HG03175 (cell line): ENCODE measurements around the gene HSPA12A.
"Not testable (repeated sequence)": the region's sequence is repeated elsewhere in the genome, so short reads cannot be mapped to it uniquely, and the experiment has no call there.

Experiments used
- ATAC-seq: cut with Tn5 transposase; IDR thresholded peaks from one replicate; pipeline ENCODE4 v1.9.1; 2021; ENCODE audit warnings: mild to moderate bottlenecking, moderate library complexity; ENCODE audit not compliant: unreplicated experiment

The HSPA12A gene

GRCh38 chr10:116719804-116720203 is 22.6 kb downstream of the HSPA12A start:
- ATAC-seq: no peak

GRCh38 chr10:116718058-116718457 is 24.3 kb downstream of the HSPA12A start:
- no peak for ATAC-seq

GRCh38 chr10:116716381-116716780 is 26.0 kb downstream of the HSPA12A start:
- no peak for ATAC-seq

- no peak for ATAC-seq
Measured at GRCh38 chr10:116715839-116716377, 26.5 kb downstream of the HSPA12A start.

- no peak for ATAC-seq
Measured at GRCh38 chr10:116715341-116715740, 27.0 kb downstream of the HSPA12A start.

GRCh38 chr10:116713846-116714245 is 28.5 kb downstream of the HSPA12A start:
- ATAC-seq: no peak

- no peak for ATAC-seq
Measured at GRCh38 chr10:116712989-116713543, 29.3 kb downstream of the HSPA12A start.

GRCh38 chr10:116712519-116712918 is 29.8 kb downstream of the HSPA12A start:
- no peak for ATAC-seq

GRCh38 chr10:116711803-116712202 is 30.6 kb downstream of the HSPA12A start:
- ATAC-seq: not testable (repeated sequence)

- no peak for ATAC-seq
Measured at GRCh38 chr10:116710076-116710475, 32.3 kb downstream of the HSPA12A start.

- no peak for ATAC-seq
Measured at GRCh38 chr10:116708877-116709276, 33.5 kb downstream of the HSPA12A start.

GRCh38 chr10:116708391-116708821 is 34.0 kb downstream of the HSPA12A start:
- no peak for ATAC-seq

GRCh38 chr10:116707981-116708380 is 34.4 kb downstream of the HSPA12A start:
- no peak for ATAC-seq

GRCh38 chr10:116706281-116706680 is 36.1 kb downstream of the HSPA12A start:
- ATAC-seq: no peak

GRCh38 chr10:116705498-116705897 is 36.9 kb downstream of the HSPA12A start:
- no peak for ATAC-seq

- no peak for ATAC-seq
Measured at GRCh38 chr10:116704926-116705325, 37.4 kb downstream of the HSPA12A start.

- no peak for ATAC-seq
Measured at GRCh38 chr10:116702165-116702564, 40.2 kb downstream of the HSPA12A start.

GRCh38 chr10:116699471-116700150 is 42.8 kb downstream of the HSPA12A start:
- ATAC-seq: no peak

GRCh38 chr10:116699049-116699448 is 43.3 kb downstream of the HSPA12A start:
- ATAC-seq: no peak

- no peak for ATAC-seq
Measured at GRCh38 chr10:116698364-116698763, 44.0 kb downstream of the HSPA12A start.

GRCh38 chr10:116697816-116698215 is 44.5 kb downstream of the HSPA12A start:
- no peak for ATAC-seq

GRCh38 chr10:116696919-116697318 is 45.4 kb downstream of the HSPA12A start:
- ATAC-seq: peak; percentile 58

GRCh38 chr10:116694927-116695268 is 47.5 kb downstream of the HSPA12A start:
- ATAC-seq: no peak
